NCI-H2196 treated with DMSO at 0.1 percent for 48 hours (cell line): ENCODE data around the gene EFCAB7.
A peak's percentile ranks its signal among the peaks of the same experiment; 100 is the strongest.

Experiments used
- DNase-seq: peaks from one replicate; lab custom pipeline; 2025; ENCODE audit not compliant: unreplicated experiment; lab: John Stamatoyannopoulos, UW

Gene EFCAB7

DNA sequence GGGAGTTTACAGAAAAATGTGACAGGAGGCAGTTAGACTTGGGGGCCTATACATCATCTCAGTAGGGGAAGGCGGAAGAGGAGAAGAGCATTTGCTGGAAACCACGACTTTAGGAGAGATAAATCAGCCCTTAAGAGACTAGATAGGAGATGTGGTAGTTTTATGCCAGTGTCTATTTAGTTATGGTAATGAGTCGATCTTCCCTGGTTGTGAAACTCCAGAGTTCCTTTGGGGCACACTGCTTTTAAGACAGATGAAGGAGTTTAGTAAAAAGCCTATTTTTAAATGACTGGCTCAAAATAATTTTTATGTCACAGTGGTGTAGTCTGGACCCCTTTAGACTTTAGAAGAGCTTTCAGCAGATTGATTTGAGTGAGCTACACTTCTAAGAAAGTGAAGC, 77.7 kb downstream of the EFCAB7 start:
- no peak for DNase-seq

- DNase-seq, result no peak
Measured at GRCh38 chr1:63601463-63601862, 78.1 kb downstream of the EFCAB7 start.

GRCh38 chr1:63601912-63602311, 78.6 kb downstream of the EFCAB7 start:
- no peak for DNase-seq

GRCh38 chr1:63602629-63603028, 79.3 kb downstream of the EFCAB7 start:
- DNase-seq, result no peak

DNA sequence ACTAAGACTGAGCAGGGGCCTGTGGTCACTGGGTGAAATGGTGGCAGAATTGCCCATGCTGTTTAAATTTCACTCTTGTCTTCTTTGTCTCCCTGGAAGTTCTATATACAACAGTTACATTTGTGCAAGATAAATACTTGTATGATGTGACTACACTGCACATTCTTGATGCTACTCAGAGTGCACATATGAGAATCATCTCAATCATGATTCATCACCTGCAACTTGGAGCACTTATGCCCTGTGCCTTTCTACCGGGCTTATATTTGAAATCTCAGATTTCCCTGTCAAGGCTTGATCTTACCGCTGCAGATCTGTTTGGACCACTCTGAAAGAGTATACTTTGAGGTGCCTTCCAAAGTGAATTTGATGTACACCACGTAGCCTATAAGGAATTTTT, 80.5 kb downstream of the EFCAB7 start:
- DNase-seq, result no peak

- no peak for DNase-seq
Measured at GRCh38 chr1:63607322-63607721, 84.0 kb downstream of the EFCAB7 start.

DNA sequence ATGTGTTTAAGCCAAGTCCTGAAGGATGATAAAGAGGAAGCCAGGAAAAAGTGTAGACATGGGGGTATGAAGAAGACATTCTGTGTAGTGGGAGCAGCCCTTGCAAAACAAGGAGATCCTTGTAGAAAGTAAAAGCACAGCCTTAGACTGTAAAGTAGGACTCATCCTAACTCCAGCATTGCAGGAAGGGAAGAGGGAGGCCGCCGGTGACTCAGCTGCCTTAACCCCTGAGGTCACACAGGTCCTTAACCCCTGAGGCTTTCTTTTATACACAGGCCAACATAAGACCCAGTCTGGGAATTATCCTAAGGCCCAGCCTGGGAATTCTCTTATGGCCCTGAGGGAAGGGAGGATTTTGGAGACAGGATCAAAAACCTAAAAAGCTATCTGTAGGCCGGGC, 87.9 kb downstream of the EFCAB7 start:
- no peak for DNase-seq

DNA sequence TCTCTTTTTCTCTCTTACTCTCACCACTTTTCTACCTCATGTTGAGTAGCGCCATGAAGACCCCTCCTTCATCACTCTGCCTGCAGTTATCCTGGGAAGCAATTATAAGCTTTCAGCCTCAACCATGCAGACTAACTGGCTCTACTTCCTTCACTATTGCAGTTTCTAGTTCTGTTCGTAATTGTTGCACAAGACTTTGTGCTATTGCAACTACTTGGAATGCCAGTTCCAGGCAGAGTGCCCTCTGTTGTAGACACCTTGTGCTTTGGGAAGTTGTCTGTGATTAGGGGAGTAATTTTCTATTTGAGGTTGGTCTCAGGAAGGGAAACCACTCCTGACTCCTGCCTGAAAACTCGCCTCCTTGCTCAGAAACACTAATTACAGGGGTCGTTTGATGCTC, 89.2 kb downstream of the EFCAB7 start:
- DNase-seq, result no peak

- DNase-seq, result no peak
Measured at GRCh38 chr1:63612971-63613370, 89.6 kb downstream of the EFCAB7 start.

GRCh38 chr1:63615768-63616420, 92.6 kb downstream of the EFCAB7 start:
- peak; percentile 19 for DNase-seq

DNA sequence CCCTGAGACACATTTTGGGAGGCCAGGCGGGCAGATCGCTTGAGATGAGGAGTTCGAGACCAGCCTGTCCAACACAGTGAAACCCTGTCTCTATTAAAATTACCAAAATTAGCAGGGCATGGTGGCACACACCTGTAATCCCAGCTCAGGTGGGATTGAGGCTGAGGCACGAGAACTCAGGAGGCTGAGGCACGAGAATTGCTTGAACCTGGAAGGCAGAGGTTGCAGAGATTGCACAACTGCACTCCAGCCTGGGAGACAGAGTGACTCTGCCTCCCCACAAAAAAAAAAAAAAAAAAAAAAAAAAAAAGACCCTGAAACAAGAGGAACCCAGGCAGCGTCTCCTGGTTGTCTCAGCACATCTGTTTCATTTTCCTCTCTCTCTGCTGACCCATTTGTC, 94.1 kb downstream of the EFCAB7 start:
- no peak for DNase-seq

DNA sequence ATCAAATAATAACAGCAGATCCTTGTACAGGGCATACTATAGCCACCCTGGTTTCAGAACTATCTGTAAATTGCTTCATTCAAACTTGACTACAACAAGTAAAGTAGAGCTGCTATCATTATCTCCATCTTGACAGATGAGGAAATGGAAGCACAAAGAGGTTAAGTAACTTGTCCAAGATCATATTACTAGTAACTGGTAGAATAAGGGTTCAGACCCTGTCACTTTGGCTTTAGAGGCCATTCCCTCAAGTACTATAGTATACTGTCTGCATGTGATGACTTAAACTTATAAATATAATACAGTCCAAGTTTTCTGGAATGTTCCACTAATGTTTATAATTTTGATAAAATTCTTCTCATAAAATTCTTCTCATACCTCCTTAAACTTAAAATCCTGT, 94.7 kb downstream of the EFCAB7 start:
- DNase-seq, result no peak

DNA sequence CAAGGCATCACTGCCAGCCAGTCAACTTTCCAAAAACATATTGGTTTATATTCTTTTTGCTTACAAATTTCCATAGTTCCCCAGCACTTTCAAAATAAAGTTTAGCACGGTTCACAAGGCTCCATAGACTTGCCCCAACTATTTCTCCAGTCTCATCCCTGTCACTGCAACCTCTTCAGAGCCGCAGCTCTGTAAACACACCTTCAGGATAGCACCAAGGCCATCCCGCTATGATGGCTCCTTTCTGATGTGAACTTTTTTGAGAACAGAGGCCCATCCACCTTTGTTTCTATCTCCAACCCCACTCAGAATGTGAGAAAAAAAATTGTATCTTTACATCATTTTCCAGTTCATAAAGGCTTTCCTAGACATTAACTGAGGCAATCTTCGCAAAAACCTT, 96.2 kb downstream of the EFCAB7 start:
- no peak for DNase-seq

DNA sequence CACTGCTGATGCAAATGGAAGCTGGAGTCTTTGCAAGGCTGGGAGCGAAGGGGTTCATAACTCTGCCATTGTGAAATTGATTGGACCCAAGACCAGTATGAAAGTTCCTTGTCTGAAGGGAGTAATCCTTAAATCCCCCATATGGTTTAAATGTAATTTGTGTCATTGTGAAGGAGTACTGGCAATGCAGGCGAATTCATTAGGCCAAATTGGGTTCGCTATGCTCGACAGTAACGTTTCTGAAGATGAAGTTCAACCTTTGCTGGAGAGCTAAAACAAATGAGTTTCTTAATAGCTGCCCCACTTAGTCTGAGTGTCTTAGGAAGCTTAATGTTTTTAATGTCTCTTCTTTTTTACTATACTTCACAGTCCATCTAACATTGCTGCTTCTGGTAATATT, 97.3 kb downstream of the EFCAB7 start:
- no peak for DNase-seq

DNA sequence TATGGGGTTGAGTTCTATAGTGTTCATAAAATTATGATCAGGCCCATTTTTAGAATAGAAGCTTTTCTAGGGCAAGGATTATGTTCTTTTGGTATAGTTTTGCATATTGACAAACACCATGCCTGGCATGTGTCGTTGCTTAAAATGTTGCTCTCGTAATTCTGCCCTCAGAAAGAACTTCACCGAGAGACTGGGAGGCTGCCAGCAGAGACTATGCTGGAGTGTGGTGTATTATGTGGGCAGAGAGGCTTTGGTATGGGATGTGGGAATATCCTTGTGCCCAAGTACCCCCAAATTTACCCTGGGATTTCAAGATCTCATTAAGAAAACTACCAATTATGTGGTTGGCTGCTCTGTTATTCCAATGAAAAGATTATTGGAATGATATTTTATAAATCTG, 97.8 kb downstream of the EFCAB7 start:
- DNase-seq, result no peak

DNA sequence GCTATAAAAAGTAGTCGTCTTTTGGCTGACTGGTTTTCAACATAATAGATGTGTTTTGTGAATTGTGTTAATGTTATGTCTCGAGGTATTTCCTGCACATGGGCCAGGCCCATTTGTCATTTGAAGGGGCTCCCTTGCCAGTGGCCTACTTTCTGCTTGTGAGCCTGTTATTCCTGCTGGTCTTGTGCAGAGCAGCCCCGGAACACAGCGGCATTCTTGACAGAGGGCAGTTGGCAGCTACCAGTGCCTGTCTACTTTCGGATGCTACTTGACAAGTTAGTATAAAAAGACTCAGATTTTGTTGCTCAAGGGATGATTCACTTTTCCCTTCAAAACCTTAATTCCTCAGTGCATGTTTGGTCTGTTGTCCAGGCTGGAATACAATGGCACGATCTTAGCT, 98.4 kb downstream of the EFCAB7 start:
- no peak for DNase-seq
